Measurements from ENCODE around the gene GJA3. TPM values are rescaled to one million over a fixed set of nuclear protein-coding genes. Genes with fewer than 3 reads are reported as not detected.

The GJA3 gene
- total and polyA plus RNA-seq, 2 of the 8 experiments (the other 6 are each of a cell fraction or from before 2014, with no cell fraction given), result 0.12 to 0.60 TPM

DNA sequence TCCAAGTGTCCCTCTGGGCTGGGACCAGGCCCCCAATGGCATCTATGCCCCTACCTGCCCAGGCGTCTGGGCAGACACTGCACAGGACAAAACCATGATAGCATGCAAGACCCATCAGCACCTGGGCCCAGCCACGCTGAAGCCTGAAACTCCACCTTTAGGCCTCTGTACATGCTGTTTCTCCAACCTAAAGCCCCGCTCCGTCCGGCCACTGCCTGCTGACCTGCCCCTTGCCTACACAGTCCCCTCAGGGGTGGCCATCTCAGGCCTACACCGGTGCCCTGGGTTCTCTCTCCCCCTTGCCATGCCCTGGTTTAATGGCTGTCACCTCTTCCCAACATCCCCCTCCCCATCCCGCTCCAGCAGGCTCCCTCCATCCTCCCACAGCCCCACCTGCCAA is 15.3 kb downstream of the GJA3 start (continued):
- no peak for TF ChIP-seq SAP30 (IDR thresholded peaks at IDR 0.05; ENCODE audit: insufficient read depth, insufficient replicate concordance, low read length)
- no peak for TF ChIP-seq SP1 (IDR thresholded peaks at IDR 0.05; ENCODE audit: low read depth, low read length)
